Measurements from ENCODE around the gene PRKAG2.

Gene PRKAG2

GRCh38 chr7:151820491-151821105, 56.3 kb downstream of the PRKAG2 start:
- Histone ChIP-seq H3K27me3 (ENCODE audit: control insufficient read depth in 3 of 3, insufficient read depth in 3 of 3, low read depth in 1 of 3, low read length in 3 of 3) (peaks cover 0 to 73% (median 0%) of the 10 kb centered on the region in 3 experiments), H2BK15ac (ENCODE audit: low read length) (no peak overlapping the region), H3K14ac (ENCODE audit: low read length) (no peak overlapping the region), H3K23ac (ENCODE audit: low read depth, low read length, poor library complexity) (no peak overlapping the region), H2AK5ac (ENCODE audit: low read depth, low read length) (no peak overlapping the region), H2BK5ac (ENCODE audit: low read length) (no peak overlapping the region), H3K4me3 (ENCODE audit: low read length in 2 of 2) (no peak overlapping the region), H3K27ac (replicated peaks; ENCODE audit: low read length) (no peak overlapping the region), H3K4me2 (ENCODE audit: insufficient read depth, low read length, poor library complexity, severe bottlenecking) (no peak overlapping the region), H3K36me3 (replicated peaks in 1 of 2; ENCODE audit: control insufficient read depth in 2 of 2, insufficient read depth in 2 of 2, low read length in 2 of 2) (no peaks in the 10 kb centered on the region), H3K4ac (ENCODE audit: low read length) (no peak overlapping the region), H3K79me1 (ENCODE audit: low read depth, low read length) (no peaks in the 10 kb centered on the region), H2BK12ac (ENCODE audit: low read length) (no peak overlapping the region), H2AFZ (ENCODE audit: low read length) (no peak overlapping the region), H4K8ac (ENCODE audit: low read depth, low read length) (no peak overlapping the region), H3K4me1 (ENCODE audit: control insufficient read depth in 2 of 2, insufficient read depth in 1 of 2, low read depth in 1 of 2, low read length in 2 of 2) (no peaks in the 10 kb centered on the region), H4K91ac (ENCODE audit: low read depth, low read length, poor library complexity) (no peak overlapping the region), H2BK120ac (ENCODE audit: low read depth, low read length) (no peak overlapping the region), H3K18ac (ENCODE audit: low read length) (no peak overlapping the region), H3K9me3 (replicated peaks in 1 of 2; ENCODE audit: control insufficient read depth in 2 of 2, insufficient read depth in 1 of 2, low read depth in 1 of 2, low read length in 2 of 2) (no peaks in the 10 kb centered on the region), H3K9ac (ENCODE audit: low read depth, low read length, poor library complexity) (no peak overlapping the region)
- WGBS, 2 donors (ENCODE audit: extremely low coverage in 2 of 2, insufficient read length in 2 of 2, insufficient replicate concordance in 1 of 2) = no CpG with 5 or more reads among the region's 19 CpGs
- no peak for DNase-seq (ENCODE audit: low spot score)

DNA sequence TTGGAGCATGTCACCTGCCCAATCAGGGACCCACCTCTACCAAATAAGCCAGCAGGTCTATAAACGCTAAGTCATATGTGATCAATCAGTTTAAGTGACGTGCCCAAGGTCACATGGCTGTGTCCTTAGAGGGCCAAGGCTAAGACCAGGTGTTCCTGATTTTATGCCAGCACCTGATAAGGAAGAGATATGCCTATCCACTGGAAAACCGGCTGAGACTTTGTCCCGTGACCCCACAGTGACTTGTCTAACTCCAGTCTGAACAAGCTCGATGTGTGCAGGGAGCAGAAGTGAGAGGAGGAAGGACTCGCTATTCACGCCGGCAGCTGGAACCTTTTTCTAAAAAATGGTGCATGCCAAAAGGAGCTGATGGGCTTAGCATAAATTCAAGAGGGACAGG, 57.0 kb downstream of the PRKAG2 start:
- Histone ChIP-seq H3K18ac (ENCODE audit: low read length) (no peak overlapping the region), H3K9ac (ENCODE audit: low read depth, low read length, poor library complexity) (no peak overlapping the region), H3K27me3 (ENCODE audit: control insufficient read depth in 3 of 3, insufficient read depth in 3 of 3, low read depth in 1 of 3, low read length in 3 of 3) (peaks cover 0 to 74% (median 0%) of the 10 kb centered on the region in 3 experiments), H3K36me3 (replicated peaks in 1 of 2; ENCODE audit: control insufficient read depth in 2 of 2, insufficient read depth in 2 of 2, low read length in 2 of 2) (no peaks in the 10 kb centered on the region), H2AFZ (ENCODE audit: low read length) (no peak overlapping the region), H3K4me3 (ENCODE audit: low read length in 2 of 2) (no peak overlapping the region), H2BK15ac (ENCODE audit: low read length) (no peak overlapping the region), H3K4ac (ENCODE audit: low read length) (no peak overlapping the region), H3K4me2 (ENCODE audit: insufficient read depth, low read length, poor library complexity, severe bottlenecking) (no peak overlapping the region), H2AK5ac (ENCODE audit: low read depth, low read length) (no peak overlapping the region), H3K79me1 (ENCODE audit: low read depth, low read length) (no peaks in the 10 kb centered on the region), H2BK120ac (ENCODE audit: low read depth, low read length) (no peak overlapping the region), H2BK12ac (ENCODE audit: low read length) (no peak overlapping the region), H4K8ac (ENCODE audit: low read depth, low read length) (no peak overlapping the region), H3K27ac (replicated peaks; ENCODE audit: low read length) (no peak overlapping the region), H4K91ac (ENCODE audit: low read depth, low read length, poor library complexity) (no peak overlapping the region), H3K14ac (ENCODE audit: low read length) (no peak overlapping the region), H3K9me3 (replicated peaks in 1 of 2; ENCODE audit: control insufficient read depth in 2 of 2, insufficient read depth in 1 of 2, low read depth in 1 of 2, low read length in 2 of 2) (no peaks in the 10 kb centered on the region), H3K4me1 (ENCODE audit: control insufficient read depth in 2 of 2, insufficient read depth in 1 of 2, low read depth in 1 of 2, low read length in 2 of 2) (peaks cover under 1 to 2% of the 10 kb centered on the region in 2 donors), H2BK5ac (ENCODE audit: low read length) (no peak overlapping the region), H3K23ac (ENCODE audit: low read depth, low read length, poor library complexity) (no peak overlapping the region)
- WGBS, 2 donors (ENCODE audit: extremely low coverage in 2 of 2, insufficient read length in 2 of 2, insufficient replicate concordance in 1 of 2) = no CpG with 5 or more reads among the region's 8 CpGs
- no peak for DNase-seq (ENCODE audit: low spot score)

GRCh38 chr7:151818674-151819519, 58.0 kb downstream of the PRKAG2 start:
- Histone ChIP-seq H2BK120ac (ENCODE audit: low read depth, low read length) (no peak overlapping the region), H3K9me3 (replicated peaks in 1 of 2; ENCODE audit: control insufficient read depth in 2 of 2, insufficient read depth in 1 of 2, low read depth in 1 of 2, low read length in 2 of 2) (no peaks in the 10 kb centered on the region), H4K91ac (ENCODE audit: low read depth, low read length, poor library complexity) (no peak overlapping the region), H3K79me1 (ENCODE audit: low read depth, low read length) (no peaks in the 10 kb centered on the region), H3K27ac (replicated peaks; ENCODE audit: low read length) (no peak overlapping the region), H3K36me3 (replicated peaks in 1 of 2; ENCODE audit: control insufficient read depth in 2 of 2, insufficient read depth in 2 of 2, low read length in 2 of 2) (no peaks in the 10 kb centered on the region), H4K8ac (ENCODE audit: low read depth, low read length) (no peak overlapping the region), H3K27me3 (ENCODE audit: control insufficient read depth in 3 of 3, insufficient read depth in 3 of 3, low read depth in 1 of 3, low read length in 3 of 3) (peaks cover 0 to 77% (median 0%) of the 10 kb centered on the region in 3 experiments), H3K4me1 (ENCODE audit: control insufficient read depth in 2 of 2, insufficient read depth in 1 of 2, low read depth in 1 of 2, low read length in 2 of 2) (peaks cover 10% of the 10 kb centered on the region in 2 donors), H3K4ac (ENCODE audit: low read length) (no peak overlapping the region), H3K4me2 (ENCODE audit: insufficient read depth, low read length, poor library complexity, severe bottlenecking) (no peak overlapping the region), H2AFZ (ENCODE audit: low read length) (no peak overlapping the region), H2BK15ac (ENCODE audit: low read length) (peak overlapping the region; percentile 13), H2AK5ac (ENCODE audit: low read depth, low read length) (no peak overlapping the region), H3K4me3 (ENCODE audit: low read length in 2 of 2) (no peak overlapping the region), H3K9ac (ENCODE audit: low read depth, low read length, poor library complexity) (no peak overlapping the region), H3K14ac (ENCODE audit: low read length) (no peak overlapping the region), H2BK12ac (ENCODE audit: low read length) (no peak overlapping the region), H2BK5ac (ENCODE audit: low read length) (no peak overlapping the region), H3K18ac (ENCODE audit: low read length) (no peak overlapping the region), H3K23ac (ENCODE audit: low read depth, low read length, poor library complexity) (no peak overlapping the region)
- no CpG with 5 or more reads among the region's 18 CpGs for WGBS, 2 donors (ENCODE audit: extremely low coverage in 2 of 2, insufficient read length in 2 of 2, insufficient replicate concordance in 1 of 2)
- no peak for DNase-seq (ENCODE audit: low spot score)

DNA sequence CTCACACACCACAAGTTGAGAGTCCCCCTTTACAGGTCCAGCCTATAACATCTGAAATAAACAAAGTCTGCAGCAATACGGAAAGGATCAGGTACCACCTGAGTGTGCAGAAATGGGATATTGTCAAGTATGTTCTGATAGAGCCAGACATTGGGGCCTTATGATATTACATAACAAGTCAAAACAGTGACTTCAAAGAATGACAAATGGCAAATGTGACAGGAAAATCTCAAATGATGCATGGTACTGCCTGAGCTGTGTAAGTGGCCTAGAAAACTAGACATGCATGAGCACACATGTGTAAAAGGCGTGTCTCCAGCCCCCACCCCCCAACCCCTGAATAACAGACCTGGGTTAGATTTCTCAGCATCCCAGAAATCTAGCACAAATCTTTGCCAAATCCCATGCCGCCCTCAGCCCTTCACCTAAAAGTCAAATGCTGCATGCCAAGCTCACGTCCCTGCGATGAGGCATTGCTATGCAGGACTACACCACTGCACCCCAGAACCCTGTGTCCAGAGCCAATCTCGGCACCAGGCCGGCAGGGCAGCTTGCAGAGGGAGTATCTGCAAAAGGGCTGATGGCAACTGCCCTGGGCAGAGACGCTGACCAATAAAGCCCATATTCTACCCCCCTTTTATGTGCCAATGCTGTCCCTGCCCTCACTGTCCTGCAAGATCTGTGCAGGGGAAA, 58.8 kb downstream of the PRKAG2 start:
- Histone ChIP-seq H3K79me1 (ENCODE audit: low read depth, low read length) (no peaks in the 10 kb centered on the region), H3K27ac (replicated peaks; ENCODE audit: low read length) (no peak overlapping the region), H4K8ac (ENCODE audit: low read depth, low read length) (no peak overlapping the region), H3K4me3 (ENCODE audit: low read length in 2 of 2) (no peak overlapping the region), H3K27me3 (ENCODE audit: control insufficient read depth in 3 of 3, insufficient read depth in 3 of 3, low read depth in 1 of 3, low read length in 3 of 3) (peaks cover 0 to 77% (median 0%) of the 10 kb centered on the region in 3 experiments), H2BK12ac (ENCODE audit: low read length) (no peak overlapping the region), H2BK5ac (ENCODE audit: low read length) (no peak overlapping the region), H3K9me3 (replicated peaks in 1 of 2; ENCODE audit: control insufficient read depth in 2 of 2, insufficient read depth in 1 of 2, low read depth in 1 of 2, low read length in 2 of 2) (no peaks in the 10 kb centered on the region), H2AFZ (ENCODE audit: low read length) (no peak overlapping the region), H3K4me2 (ENCODE audit: insufficient read depth, low read length, poor library complexity, severe bottlenecking) (no peak overlapping the region), H3K18ac (ENCODE audit: low read length) (no peak overlapping the region), H2BK15ac (ENCODE audit: low read length) (peak overlapping the region; percentile 13), H3K36me3 (replicated peaks in 1 of 2; ENCODE audit: control insufficient read depth in 2 of 2, insufficient read depth in 2 of 2, low read length in 2 of 2) (no peaks in the 10 kb centered on the region), H3K4ac (ENCODE audit: low read length) (no peak overlapping the region), H3K4me1 (ENCODE audit: control insufficient read depth in 2 of 2, insufficient read depth in 1 of 2, low read depth in 1 of 2, low read length in 2 of 2) (peaks cover 12 to 16% of the 10 kb centered on the region in 2 donors), H4K91ac (ENCODE audit: low read depth, low read length, poor library complexity) (no peak overlapping the region), H3K14ac (ENCODE audit: low read length) (no peak overlapping the region), H3K9ac (ENCODE audit: low read depth, low read length, poor library complexity) (no peak overlapping the region), H3K23ac (ENCODE audit: low read depth, low read length, poor library complexity) (no peak overlapping the region), H2BK120ac (ENCODE audit: low read depth, low read length) (no peak overlapping the region), H2AK5ac (ENCODE audit: low read depth, low read length) (no peak overlapping the region)
- no peak for DNase-seq (ENCODE audit: low spot score)
- WGBS, 2 donors (ENCODE audit: extremely low coverage in 2 of 2, insufficient read length in 2 of 2, insufficient replicate concordance in 1 of 2) = no CpG with 5 or more reads among the region's 8 CpGs
